Activated CD4-positive, alpha-beta T cell treated with anti-CD3 and anti-CD28 coated beads, Interleukin-2, Interleukin-6, amounts not matched to agents 100 ng/mL and 50 ng/mL, durations not matched to agents 16 hours and 8 hours (primary cell): Measurements from ENCODE around the gene C1QTNF12.
A peak's percentile ranks its signal among the peaks of the same experiment; 100 is the strongest.

Experiments
- DNase-seq: peaks from one replicate; pipeline ENCODE4 v3.0.0-alpha.2; 2020

C1QTNF12 gene

GRCh38 chr1:1210726-1211540 is 35.6 kb downstream of the C1QTNF12 start:
- DNase-seq: no peak

- DNase-seq: peak; percentile 39
Measured at GRCh38 chr1:1208713-1209433, 37.6 kb downstream of the C1QTNF12 start.

GRCh38 chr1:1207571-1207892 is 39.0 kb downstream of the C1QTNF12 start:
- DNase-seq: no peak

GRCh38 chr1:1206966-1207531 is 39.5 kb downstream of the C1QTNF12 start:
- no peak for DNase-seq

GRCh38 chr1:1206376-1206965 is 40.1 kb downstream of the C1QTNF12 start, which contains the start of gene TNFRSF18:
TNFRSF18 (minus strand) TSS chr1:1206592; CDS start chr1:1206571, 21 bp downstream.
- DNase-seq: peak; percentile 49

- DNase-seq: no peak
Measured at GRCh38 chr1:1205769-1206375, 40.6 kb downstream of the C1QTNF12 start.

- DNase-seq: no peak
Measured at GRCh38 chr1:1204998-1205768, 41.3 kb downstream of the C1QTNF12 start.

GRCh38 chr1:1204425-1204920 is 42.0 kb downstream of the C1QTNF12 start:
- no peak for DNase-seq

GRCh38 chr1:1203561-1204424 is 42.7 kb downstream of the C1QTNF12 start:
- no peak for DNase-seq

- no peak for DNase-seq
Measured at GRCh38 chr1:1202831-1203560, 43.5 kb downstream of the C1QTNF12 start.

GRCh38 chr1:1200876-1201810 is 45.4 kb downstream of the C1QTNF12 start:
- DNase-seq: peak; percentile 70

GRCh38 chr1:1199961-1200875 is 46.3 kb downstream of the C1QTNF12 start:
- DNase-seq: no peak

- no peak for DNase-seq
Measured at GRCh38 chr1:1199141-1199960, 47.2 kb downstream of the C1QTNF12 start.

- DNase-seq: no peak
Measured at GRCh38 chr1:1198423-1199140, 47.9 kb downstream of the C1QTNF12 start.

GRCh38 chr1:1197551-1198422 is 48.7 kb downstream of the C1QTNF12 start:
- no peak for DNase-seq

- DNase-seq: no peak
Measured at GRCh38 chr1:1197188-1197500, 49.4 kb downstream of the C1QTNF12 start.
